ENCODE measurements around the gene HSPA5. TPM values are rescaled to one million over a fixed set of nuclear protein-coding genes. Genes with fewer than 3 reads are reported as not detected.
"Not testable (repeated sequence)": the region's sequence is repeated elsewhere in the genome, so short reads cannot be mapped to it uniquely, and the experiment has no call there.

HSPA5 gene
- total RNA-seq, 2 donors from 2014 or later, result 245 to 487 TPM

DNA sequence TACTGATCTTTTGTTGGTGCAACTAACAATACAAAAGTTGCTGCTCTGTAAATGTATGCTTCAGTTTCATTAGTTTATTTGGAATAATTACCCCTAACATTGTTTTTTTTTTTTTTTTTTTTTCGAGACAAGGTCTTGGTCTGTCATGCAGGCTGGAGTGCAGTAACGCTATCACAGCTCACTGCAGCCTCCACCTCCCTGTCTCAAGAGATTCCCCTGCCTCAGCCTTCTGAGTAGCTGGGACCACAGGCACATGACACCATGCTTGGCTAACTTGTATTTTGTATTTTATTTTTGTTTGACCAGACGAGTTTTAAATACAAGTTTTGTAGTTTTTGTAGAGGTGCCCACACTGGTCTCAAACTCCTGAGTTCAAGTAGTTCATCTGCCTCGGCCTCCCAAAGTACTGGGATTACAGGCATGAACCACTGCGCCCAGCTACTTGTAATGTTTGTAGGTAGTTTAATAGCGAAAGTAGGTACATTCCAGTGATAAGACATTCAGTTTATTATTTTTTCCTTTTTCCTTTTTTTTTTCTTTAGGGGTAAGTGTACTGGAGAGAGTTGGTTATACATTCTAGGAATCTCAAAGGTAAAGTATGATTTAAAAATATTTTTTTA, 27.4 kb upstream of the HSPA5 start:
- peak overlapping the region; percentile 74 for H3K27ac Mint-ChIP-seq
- H3K36me3 Mint-ChIP-seq (ENCODE audit: low read depth), result peaks cover 37% of the 10 kb centered on the region
- no peaks in the 10 kb centered on the region for H3K27me3 ChIP-seq (ENCODE audit: control insufficient read depth, insufficient read depth, low read length, poor library complexity, severe bottlenecking)
- WGBS, 2 experiments (ENCODE audit: insufficient coverage in 1 of 2, insufficient read length in 1 of 2), result 91 to 100% methylated on average over 1 to 5 of the region's 6 CpGs
- no peak overlapping the region for H3K27ac ChIP-seq (ENCODE audit: low read depth, low read length)
- H3K27me3 Mint-ChIP-seq (ENCODE audit: insufficient read depth), result no peaks in the 10 kb centered on the region
- H3K4me3 Mint-ChIP-seq, result no peak overlapping the region
- DNase-seq, result no peak
- peaks cover 5% of the 10 kb centered on the region for H3K4me1 Mint-ChIP-seq
- no peak overlapping the region for H3K9ac ChIP-seq (ENCODE audit: extremely low read depth, low read length, poor library complexity, severe bottlenecking)
- no peaks in the 10 kb centered on the region for H3K4me1 ChIP-seq (ENCODE audit: control insufficient read depth, insufficient read depth, low read length)
- no peaks in the 10 kb centered on the region for H3K9me3 ChIP-seq (ENCODE audit: control insufficient read depth, low read length)
- TF ChIP-seq, protein P1, sequence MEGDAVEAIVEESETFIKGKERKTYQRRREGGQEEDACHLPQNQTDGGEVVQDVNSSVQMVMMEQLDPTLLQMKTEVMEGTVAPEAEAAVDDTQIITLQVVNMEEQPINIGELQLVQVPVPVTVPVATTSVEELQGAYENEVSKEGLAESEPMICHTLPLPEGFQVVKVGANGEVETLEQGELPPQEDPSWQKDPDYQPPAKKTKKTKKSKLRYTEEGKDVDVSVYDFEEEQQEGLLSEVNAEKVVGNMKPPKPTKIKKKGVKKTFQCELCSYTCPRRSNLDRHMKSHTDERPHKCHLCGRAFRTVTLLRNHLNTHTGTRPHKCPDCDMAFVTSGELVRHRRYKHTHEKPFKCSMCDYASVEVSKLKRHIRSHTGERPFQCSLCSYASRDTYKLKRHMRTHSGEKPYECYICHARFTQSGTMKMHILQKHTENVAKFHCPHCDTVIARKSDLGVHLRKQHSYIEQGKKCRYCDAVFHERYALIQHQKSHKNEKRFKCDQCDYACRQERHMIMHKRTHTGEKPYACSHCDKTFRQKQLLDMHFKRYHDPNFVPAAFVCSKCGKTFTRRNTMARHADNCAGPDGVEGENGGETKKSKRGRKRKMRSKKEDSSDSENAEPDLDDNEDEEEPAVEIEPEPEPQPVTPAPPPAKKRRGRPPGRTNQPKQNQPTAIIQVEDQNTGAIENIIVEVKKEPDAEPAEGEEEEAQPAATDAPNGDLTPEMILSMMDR (conservative IDR thresholded peaks at IDR 0.05), result no peak
- no peaks in the 10 kb centered on the region for H3K9me3 Mint-ChIP-seq
- peaks cover 25% of the 10 kb centered on the region for H3K36me3 ChIP-seq (ENCODE audit: control insufficient read depth, insufficient read depth, low read length)
- H3K4me3 ChIP-seq (ENCODE audit: low read length), result no peak overlapping the region

DNA sequence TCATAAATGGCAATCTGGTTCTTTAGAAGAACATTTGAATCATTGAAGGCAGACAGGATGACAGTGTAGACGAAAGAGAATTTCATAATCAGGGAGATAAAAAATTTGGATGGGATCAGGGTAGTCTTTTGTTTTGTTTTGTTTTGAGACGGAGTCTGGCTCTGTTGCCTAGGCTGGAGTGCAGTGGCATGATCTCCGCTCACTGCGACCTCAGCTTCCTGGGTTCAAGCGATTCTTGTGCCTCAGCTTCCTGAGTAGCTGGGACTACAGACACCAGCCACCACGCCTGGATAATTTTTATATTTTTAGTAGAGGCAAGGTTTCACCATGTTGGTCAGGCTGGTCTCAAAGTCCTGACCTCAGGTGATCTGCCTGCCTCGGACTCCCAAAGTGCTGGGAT, 22.9 kb upstream of the HSPA5 start:
- not testable (repeated sequence) for DNase-seq; H3K27me3 ChIP-seq (ENCODE audit: control insufficient read depth, insufficient read depth, low read length, poor library complexity, severe bottlenecking); H3K9me3 ChIP-seq (ENCODE audit: control insufficient read depth, low read length); H3K4me3 Mint-ChIP-seq; H3K9me3 Mint-ChIP-seq; H3K4me3 ChIP-seq (ENCODE audit: low read length); H3K4me1 ChIP-seq (ENCODE audit: control insufficient read depth, insufficient read depth, low read length); H3K27me3 Mint-ChIP-seq (ENCODE audit: insufficient read depth); H3K9ac ChIP-seq (ENCODE audit: extremely low read depth, low read length, poor library complexity, severe bottlenecking); H3K27ac ChIP-seq (ENCODE audit: low read depth, low read length); H3K27ac Mint-ChIP-seq; H3K4me1 Mint-ChIP-seq
- H3K36me3 ChIP-seq (ENCODE audit: control insufficient read depth, insufficient read depth, low read length), result peaks cover 20% of the 10 kb centered on the region
- WGBS, 2 experiments (ENCODE audit: insufficient coverage in 1 of 2, insufficient read length in 1 of 2), result 92 to 96% methylated on average over 4 to 7 of the region's 7 CpGs
- H3K36me3 Mint-ChIP-seq (ENCODE audit: low read depth), result peaks cover 25% of the 10 kb centered on the region

DNA sequence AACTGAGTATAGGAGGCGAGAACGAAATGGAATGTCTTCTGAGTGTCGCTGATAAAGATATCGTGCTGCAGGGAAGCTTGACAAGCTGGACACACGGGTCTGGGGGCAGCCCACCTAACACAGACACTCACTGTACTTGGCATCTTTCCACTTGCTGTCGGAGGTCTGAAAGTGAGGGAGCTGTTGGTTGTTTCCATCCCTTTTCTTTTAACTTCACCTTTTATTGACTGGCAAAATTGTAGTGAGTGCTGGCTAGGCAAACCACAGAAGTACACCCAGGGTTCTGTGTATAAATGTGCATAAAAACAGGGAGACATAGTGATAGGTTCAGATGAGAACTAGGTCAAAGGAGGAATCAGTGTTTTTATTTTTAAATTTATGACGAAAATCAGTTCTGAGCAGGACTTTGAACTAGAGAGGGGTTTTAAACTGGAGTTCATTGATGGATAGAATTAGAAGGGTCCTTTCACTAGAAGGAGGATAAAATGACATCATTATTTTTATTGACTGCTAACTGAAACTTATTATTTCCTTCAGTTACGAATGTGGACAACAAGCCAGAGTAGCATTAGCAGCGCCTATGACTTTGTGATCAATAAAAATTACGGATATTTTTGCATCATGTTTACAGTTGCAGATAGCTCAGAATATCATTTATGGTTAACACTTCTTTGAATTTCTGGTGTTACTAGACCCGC, 21.3 kb upstream of the HSPA5 start:
- H3K4me1 ChIP-seq (ENCODE audit: control insufficient read depth, insufficient read depth, low read length), result peaks cover 3% of the 10 kb centered on the region
- Mint-ChIP-seq H3K27ac (peak overlapping the region; percentile 90), H3K9me3 (peaks cover 3% of the 10 kb centered on the region), H3K4me3 (peak overlapping the region; percentile 98), H3K4me1 (peaks cover 8% of the 10 kb centered on the region), H3K27me3 (ENCODE audit: insufficient read depth) (no peaks in the 10 kb centered on the region), H3K36me3 (ENCODE audit: low read depth) (peaks cover 17% of the 10 kb centered on the region)
- 36 to 70% methylated on average over 5 to 11 of the region's 11 CpGs for WGBS, 2 experiments (ENCODE audit: insufficient coverage in 1 of 2, insufficient read length in 1 of 2)
- H3K36me3 ChIP-seq (ENCODE audit: control insufficient read depth, insufficient read depth, low read length), result peaks cover 20% of the 10 kb centered on the region
- DNase-seq, result no peak
- peak overlapping the region; percentile 95 for H3K4me3 ChIP-seq (ENCODE audit: low read length)
- no peaks in the 10 kb centered on the region for H3K27me3 ChIP-seq (ENCODE audit: control insufficient read depth, insufficient read depth, low read length, poor library complexity, severe bottlenecking)
- TF ChIP-seq, protein P1 (conservative IDR thresholded peaks at IDR 0.05), result no peak
- H3K9me3 ChIP-seq (ENCODE audit: control insufficient read depth, low read length), result no peaks in the 10 kb centered on the region
- no peak overlapping the region for H3K27ac ChIP-seq (ENCODE audit: low read depth, low read length)
- H3K9ac ChIP-seq (ENCODE audit: extremely low read depth, low read length, poor library complexity, severe bottlenecking), result peak overlapping the region; percentile 62

Measured in endodermal cell (in vitro differentiated cells).